Measurements from ENCODE around the gene KYAT1.

Gene KYAT1

GRCh38 chr9:128901822-128902221, 20.1 kb upstream of the KYAT1 start:
- in situ Hi-C loops (cut with MboI; ENCODE audit: low pct_unique_long_range_greater_than_20kb, low sequenced_read_pairs, unreplicated experiment) = no loop called here
- no peak for TF ChIP-seq CTCF (IDR thresholded peaks at IDR 0.05; ENCODE audit: extremely low read depth, insufficient read depth, missing control alignments)
- DNase-seq (ENCODE audit: low spot score) = no peak

- no peak for DNase-seq (ENCODE audit: low spot score)
- in situ Hi-C loops (cut with MboI; ENCODE audit: low pct_unique_long_range_greater_than_20kb, low sequenced_read_pairs, unreplicated experiment) = no loop called here
- TF ChIP-seq CTCF (IDR thresholded peaks at IDR 0.05; ENCODE audit: extremely low read depth, insufficient read depth, missing control alignments) = no peak
Observed at GRCh38 chr9:128901379-128901778, 19.6 kb upstream of the KYAT1 start.

GRCh38 chr9:128899566-128900322, 18.0 kb upstream of the KYAT1 start:
- no peak for DNase-seq (ENCODE audit: low spot score)
- in situ Hi-C loops (cut with MboI; ENCODE audit: low pct_unique_long_range_greater_than_20kb, low sequenced_read_pairs, unreplicated experiment) = no loop called here

GRCh38 chr9:128898845-128899565, 17.3 kb upstream of the KYAT1 start:
- no peak for TF ChIP-seq CTCF (IDR thresholded peaks at IDR 0.05; ENCODE audit: extremely low read depth, insufficient read depth, missing control alignments)
- in situ Hi-C loops (cut with MboI; ENCODE audit: low pct_unique_long_range_greater_than_20kb, low sequenced_read_pairs, unreplicated experiment) = no loop called here
- DNase-seq (ENCODE audit: low spot score) = no peak

More at GRCh38 chr9:128899566-128900322, 18.0 kb upstream of the KYAT1 start:
- no peak for TF ChIP-seq CTCF (IDR thresholded peaks at IDR 0.05; ENCODE audit: extremely low read depth, insufficient read depth, missing control alignments)

GRCh38 chr9:128898382-128898781, 16.6 kb upstream of the KYAT1 start:
- no peak for TF ChIP-seq CTCF (IDR thresholded peaks at IDR 0.05; ENCODE audit: extremely low read depth, insufficient read depth, missing control alignments)
- DNase-seq (ENCODE audit: low spot score) = no peak
- in situ Hi-C loops (cut with MboI; ENCODE audit: low pct_unique_long_range_greater_than_20kb, low sequenced_read_pairs, unreplicated experiment) = no loop called here

GRCh38 chr9:128895556-128895955, 13.8 kb upstream of the KYAT1 start:
- no peak for DNase-seq (ENCODE audit: low spot score)
- in situ Hi-C loops (cut with MboI; ENCODE audit: low pct_unique_long_range_greater_than_20kb, low sequenced_read_pairs, unreplicated experiment) = no loop called here
- no peak for TF ChIP-seq CTCF (IDR thresholded peaks at IDR 0.05; ENCODE audit: extremely low read depth, insufficient read depth, missing control alignments)
